CD4-positive, alpha-beta T cell treated with Interleukin-17A for 1 hour (primary cell): ENCODE results near the gene YARS2.
"Not testable (repeated sequence)": the region's sequence is repeated elsewhere in the genome, so short reads cannot be mapped to it uniquely, and the experiment has no call there.

Source experiments
- DNase-seq: peaks from one replicate; pipeline ENCODE4 v3.0.0-alpha.2; 2020

YARS2 gene

DNA sequence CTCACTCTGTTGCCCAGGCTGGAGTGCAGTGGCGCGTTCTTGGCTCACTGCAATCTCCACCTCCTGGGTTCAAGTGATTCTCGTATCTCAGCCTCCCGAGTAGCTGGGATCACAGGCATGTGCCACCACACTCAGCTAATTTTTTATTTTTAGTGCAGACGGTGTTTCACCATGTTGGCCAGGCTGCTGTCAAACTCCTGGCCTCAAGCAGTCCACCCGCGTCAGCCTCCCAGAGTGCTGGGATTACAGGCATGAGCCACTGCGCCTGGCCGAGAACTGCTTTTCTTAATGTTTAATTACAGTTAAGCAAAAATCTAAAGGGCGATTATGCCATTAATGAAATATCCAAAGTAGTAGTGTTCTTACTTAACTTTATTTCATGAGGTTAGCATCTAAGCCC lies 13.6 kb downstream of the YARS2 start:
- DNase-seq, result no peak

DNA sequence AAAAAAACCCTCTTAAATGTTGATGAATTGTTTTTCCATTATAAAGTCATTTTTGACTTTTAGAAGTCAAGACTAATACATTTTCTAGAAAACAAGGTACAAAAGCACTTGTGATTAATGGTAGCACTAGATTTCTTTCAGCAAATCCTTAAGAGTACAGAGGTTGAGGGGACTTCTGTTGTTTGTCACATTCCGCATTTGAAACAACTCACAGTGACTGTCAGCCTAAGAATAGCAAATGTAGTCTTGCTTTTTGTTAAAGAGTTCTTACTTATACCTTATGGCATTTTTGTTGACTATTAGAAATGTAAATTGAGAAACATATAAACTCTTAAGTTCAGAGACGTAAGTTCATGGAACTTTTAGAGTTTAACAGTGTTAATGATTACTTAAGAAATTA lies 16.4 kb downstream of the YARS2 start:
- no peak for DNase-seq

DNA sequence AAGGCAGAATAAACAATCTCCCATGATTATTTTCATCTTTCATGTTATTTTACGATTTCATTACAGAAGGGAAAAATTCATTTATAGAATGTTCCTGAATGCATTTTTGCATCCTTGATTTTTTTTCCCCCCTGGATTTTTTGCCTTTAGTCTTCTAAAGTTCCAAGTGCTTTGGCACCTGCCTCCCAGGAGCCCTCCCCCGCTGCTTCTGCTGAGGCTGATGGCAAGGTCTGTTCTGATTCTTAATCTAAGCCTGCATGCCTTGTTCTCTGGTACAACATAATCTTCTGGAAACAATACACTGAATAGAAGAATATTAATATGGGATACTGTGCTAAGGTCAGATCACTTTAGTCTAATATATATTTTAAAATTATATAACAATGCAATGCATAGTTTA lies 18.0 kb downstream of the YARS2 start:
- no peak for DNase-seq

DNA sequence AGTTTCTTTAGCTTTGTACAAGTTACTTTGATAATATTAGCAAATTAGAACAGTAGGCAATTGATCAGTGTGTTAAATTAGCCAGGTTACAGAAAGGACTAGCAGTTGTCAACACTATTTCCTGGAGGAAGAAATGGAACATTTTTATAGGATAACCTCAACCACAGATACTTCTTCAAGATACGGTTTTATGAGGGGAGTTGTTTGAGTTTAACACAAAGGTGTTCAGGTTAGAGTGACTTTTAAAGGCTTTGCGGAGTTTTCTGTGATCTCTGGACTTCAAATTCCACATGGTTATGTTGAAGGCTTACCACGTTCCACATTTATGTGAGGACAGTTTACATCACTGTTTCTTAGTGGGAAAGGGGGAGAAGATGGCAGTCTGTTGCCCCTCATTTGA lies 19.3 kb downstream of the YARS2 start:
- DNase-seq, result no peak

DNA sequence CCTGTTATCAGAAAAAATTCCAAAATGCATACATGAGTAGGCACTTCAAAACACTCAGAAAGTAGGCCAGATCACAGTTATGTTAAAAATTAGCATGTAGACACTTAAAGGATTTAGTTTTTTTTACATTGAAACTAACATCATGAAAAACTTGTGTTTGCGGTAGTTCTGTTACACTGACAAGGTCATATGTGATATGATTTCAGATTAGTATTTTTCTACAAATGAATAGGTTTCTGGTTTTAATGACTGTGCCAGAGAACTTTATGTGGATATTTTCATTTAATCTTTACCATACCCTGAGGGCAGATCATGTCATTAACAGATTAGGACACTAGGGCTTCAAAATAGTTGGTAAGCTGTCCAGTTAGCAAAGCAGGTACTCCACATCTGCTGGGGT lies 20.7 kb downstream of the YARS2 start:
- no peak for DNase-seq

DNA sequence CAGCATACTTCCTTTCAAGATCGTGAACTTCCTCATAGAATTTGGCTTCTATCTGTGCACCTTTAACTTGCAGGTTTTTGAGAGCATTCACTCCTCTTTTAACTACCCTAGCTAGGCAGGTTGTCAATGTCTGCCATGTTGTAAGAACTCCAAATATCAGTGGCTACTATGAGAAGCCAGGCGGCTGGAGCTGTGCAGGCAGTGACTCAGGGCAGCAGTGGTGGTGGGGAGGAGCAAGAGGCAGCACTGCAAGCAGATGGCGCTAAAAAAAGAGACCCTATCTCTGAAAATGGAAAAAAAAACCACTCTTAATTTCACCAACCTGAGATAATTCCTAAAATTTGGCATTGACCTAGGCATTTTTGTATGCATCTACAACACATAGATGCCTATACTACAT lies 28.5 kb downstream of the YARS2 start:
- DNase-seq, result no peak

DNA sequence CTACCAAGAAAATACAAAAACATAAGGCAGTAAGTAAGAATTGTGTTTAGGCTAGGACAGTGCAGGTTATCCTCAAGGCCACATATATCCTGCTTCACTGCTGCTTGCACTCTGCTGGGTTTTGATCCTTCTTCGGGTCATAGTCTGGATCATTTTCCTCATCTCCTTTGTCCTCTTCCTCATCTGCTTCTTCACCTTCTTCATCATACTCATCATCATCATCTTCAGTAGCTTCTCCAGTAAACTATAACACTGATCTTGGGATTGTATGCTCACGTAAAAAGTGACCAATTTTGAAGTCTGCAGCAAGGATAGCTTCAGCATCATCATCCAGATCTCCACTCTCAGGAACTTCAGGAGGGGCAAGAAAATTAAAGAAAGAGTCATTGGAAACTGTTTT lies 29.4 kb downstream of the YARS2 start:
- DNase-seq, result no peak

DNA sequence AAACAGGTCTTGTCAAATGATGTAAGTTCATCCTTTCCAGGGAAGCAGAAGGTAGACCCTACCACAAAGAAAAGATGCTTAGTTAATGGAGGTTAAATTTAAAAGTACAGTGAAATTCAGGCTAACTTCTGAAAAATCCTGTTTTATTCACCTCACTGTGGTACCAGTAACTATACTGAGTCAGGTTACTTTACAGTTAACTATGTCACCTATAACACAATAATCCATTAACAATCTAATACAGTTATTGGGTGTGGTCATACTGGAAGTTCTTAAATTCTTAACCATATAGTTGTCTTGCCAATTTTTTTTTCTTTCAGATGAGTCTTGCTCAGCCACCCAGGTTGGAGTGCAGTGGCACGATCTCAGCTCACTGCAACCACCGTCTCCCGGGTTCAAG lies 30.4 kb downstream of the YARS2 start:
- DNase-seq, result not testable (repeated sequence)

DNA sequence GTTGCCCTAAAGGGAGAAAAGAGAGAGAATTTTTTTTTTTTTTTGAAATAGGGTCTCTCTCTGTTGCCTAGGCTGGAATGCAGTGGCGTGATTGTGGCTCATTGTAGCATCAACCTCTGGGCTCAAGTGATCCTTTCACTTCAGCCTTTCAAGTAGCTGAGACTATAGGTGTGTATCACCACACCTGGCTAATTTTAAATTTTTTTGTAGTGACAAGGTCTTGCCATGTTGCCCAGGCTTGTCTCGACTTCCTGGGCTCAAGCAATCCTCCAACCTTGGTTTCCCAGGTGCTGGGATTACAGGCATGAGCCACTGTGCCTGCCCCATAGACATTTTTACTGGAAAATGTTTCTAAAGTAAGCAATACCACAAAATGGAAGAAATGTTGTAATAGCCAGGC lies 36.8 kb downstream of the YARS2 start:
- no peak for DNase-seq

DNA sequence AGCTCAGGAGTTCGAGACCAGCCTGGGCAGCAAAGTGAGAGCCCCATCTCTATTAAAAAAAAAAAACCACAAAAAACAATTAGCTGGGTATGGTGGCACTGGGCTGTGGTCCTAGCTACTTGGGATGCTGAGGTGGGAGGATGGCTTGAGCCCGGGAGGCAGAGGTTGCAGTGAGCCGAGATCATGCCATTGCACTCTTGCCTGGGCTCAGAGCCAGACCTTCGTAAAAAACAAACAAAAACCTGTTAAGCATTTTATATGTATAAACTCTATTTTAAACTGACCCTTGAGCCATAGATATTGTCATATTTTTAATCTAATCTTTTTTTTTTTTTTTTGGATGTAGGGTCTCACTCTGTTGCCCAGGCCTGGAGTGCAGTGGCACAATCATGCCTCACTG lies 40.9 kb downstream of the YARS2 start:
- no peak for DNase-seq

DNA sequence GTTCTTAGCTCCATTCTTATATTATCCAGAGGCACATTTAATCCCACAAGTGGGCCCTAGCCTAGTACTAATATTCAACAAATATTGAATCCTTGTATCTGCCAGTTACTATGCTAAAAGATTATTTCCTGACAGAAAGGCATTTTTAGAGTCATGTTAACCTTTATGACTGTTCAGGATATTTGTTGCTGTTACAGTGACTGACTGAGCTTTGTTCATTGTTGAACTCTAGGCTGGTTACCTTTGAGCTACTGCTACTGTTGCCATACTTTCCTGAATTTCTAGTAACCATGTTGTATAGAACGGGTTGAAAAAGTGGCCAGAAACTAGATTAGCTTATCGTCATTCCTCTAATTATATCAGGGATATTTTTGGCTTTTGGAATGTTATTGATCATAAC lies 46.8 kb downstream of the YARS2 start:
- DNase-seq, result no peak

DNA sequence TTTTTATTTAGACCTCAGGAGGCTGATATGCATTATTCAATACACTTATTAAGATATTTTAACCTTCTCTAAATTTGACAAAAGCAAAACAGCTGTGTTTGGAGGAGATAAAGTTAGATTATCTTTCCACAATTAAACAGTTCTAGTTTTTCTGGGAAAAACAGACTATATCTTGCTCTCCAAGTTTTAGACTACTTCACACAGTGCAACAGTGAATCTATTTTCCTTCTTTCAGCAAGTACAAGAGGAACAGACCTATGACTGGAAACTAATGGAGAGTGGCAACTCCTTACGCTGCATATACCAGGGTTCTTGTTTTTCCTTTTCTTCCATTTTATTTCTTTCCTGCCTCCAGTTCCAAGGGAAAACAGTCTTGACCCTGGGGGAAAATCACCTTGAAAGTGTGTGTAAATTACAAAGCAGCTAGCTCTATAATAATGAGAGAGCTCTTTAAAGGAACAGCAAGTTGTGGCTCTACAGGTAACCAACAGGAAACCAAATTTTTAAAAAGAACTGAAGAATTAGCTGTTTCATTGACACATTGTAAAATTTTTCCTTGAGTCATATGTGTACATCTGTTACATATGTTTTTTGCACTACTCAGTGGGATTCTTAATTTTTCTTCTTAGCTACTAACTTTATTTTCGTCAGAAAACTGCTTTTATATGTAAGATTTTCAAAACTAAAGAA lies 49.2 kb downstream of the YARS2 start:
- DNase-seq, result no peak

DNA sequence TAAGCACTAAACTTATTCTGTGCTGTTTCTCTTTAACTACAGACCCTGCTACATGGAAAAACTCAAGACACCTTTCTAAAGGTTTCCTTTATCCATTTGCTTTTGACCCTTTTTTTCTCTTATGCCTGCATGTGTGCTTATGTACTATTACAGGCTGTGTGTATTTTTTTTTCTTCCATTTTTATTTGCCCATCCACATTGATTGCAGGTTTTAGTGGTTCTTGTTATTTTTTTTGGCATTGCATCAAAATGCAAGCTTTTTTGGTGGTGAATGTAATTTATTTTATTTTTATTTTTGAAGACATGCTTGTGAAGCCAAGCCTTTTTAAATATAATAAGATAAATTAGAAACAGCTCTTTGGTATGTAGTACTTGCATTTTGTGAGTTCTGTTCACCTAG lies 49.9 kb downstream of the YARS2 start:
- DNase-seq, result no peak

DNA sequence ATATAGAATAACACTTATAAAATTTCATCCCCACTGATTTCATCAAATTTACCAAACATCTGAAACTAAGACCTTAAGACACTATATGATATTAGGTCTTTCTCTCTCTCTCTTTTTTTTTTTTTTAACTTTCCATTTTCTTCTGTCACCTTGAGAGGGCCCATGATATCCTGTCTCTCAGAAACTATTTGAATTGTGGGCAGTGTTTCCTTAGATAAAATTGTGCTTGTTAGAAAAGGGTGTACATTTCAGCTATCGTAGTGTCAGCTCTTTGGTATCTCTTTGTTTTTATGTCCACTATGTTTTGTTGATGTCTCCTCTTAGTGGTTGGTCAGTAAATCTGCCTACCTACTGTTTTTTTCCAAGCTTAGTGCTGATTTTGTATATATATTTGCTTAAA lies 52.8 kb downstream of the YARS2 start:
- DNase-seq, result no peak

DNA sequence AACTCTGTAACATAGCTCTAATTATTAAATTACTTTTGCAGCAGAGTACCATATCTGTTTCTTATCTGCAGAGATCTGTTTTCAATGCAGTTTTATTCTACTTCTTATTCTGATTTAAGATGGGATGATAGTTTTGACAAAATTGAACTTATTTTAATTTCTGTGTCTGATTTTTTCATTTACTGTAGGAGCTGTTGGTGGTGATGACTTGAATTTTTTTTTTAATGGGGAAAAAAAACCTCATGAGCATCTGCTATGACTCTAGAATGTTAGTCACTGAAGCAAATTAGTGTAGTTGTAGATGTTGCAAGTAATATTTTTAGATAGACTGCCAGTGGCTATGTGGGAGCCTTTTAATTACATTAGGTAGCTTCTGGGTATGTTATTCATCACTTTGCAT lies 53.2 kb downstream of the YARS2 start:
- no peak for DNase-seq

DNA sequence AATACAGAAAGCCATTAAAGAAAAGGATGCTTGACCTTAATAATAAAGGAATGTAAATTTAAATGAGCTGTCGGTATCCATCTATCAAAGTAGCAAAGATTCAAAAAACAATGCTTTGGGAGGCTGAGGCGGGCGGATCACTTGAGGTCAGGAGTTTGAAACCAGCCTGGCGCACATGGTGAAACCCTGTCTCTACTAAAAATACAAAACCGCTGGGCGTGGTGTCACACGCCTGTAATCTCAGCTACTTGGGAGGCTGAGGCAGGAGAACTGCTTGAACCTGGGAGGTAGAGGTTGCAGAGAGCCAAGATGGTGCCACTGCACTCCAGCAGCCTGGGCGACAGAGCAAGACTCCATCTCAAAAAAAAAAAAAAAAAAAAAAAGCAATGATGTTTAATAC lies 56.3 kb downstream of the YARS2 start:
- DNase-seq, result not testable (repeated sequence)

DNA sequence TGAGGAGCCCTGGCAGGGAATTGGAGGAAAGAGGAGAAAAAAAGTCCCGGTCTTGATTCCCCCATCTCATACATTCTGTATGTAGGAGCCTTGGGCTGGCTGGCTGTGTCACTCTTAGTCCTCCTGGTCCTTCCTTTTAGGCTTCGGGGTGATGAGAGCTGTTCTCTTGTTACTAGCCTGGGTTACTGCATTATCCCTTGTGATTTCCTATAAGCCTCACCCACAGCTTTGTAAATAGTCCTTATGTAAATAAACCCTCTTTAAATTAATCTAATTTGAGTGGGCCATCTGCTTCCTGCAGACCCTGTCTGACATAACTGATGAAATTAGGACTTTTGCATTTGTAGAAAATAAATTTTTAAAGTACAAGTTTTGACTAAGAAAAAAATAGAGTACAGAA lies 57.4 kb downstream of the YARS2 start:
- no peak for DNase-seq

DNA sequence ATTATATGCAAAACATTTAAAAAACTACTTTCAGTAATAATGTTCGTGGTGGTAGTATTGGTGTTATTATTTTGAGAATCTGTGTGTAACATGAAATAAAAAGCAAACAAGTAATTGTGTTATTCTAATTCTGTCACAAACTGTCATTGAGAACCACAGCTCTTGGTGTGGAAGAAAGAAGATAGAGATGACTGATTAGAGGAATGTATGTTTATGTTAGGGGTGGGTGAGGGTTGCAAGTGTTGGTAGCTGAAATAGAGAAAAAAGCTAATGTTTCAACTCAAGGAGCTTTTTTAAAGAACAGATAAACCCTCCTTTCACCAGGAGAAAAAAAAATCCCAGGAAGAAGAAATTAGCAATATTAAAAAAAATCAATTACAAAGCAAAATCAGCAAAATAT lies 58.3 kb downstream of the YARS2 start:
- DNase-seq, result no peak
